GM18873 (cell line): ENCODE data around the gene EFHD2.
"Not testable (repeated sequence)": the region's sequence is repeated elsewhere in the genome, so short reads cannot be mapped to it uniquely, and the experiment has no call there.

Experiments used
- ATAC-seq: cut with Tn5 transposase; IDR thresholded peaks from one replicate; pipeline ENCODE4 v1.9.1; 2021; ENCODE audit warnings: mild to moderate bottlenecking, moderate library complexity, moderate number of reproducible peaks; ENCODE audit not compliant: unreplicated experiment, low FRiP score

The EFHD2 gene

DNA sequence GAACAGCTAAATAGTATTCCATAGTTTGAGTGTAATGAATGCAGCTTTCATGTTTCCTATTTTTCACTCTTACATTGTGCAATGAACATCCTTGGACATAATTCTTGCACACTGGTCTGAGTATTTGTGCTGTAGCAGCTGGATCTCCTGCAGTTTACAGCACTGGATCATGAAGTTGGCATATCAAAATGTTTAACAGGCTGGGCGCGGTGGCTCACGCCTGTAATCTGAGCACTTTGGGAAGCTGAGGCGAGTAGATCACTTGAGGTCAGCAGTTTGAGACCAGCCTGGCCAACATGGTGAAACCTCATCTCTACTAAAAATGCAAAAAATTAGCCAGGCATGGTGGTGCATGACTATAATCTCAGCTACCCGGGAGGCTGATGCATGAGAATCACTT, 61.4 kb downstream of the EFHD2 start:
- not testable (repeated sequence) for ATAC-seq

DNA sequence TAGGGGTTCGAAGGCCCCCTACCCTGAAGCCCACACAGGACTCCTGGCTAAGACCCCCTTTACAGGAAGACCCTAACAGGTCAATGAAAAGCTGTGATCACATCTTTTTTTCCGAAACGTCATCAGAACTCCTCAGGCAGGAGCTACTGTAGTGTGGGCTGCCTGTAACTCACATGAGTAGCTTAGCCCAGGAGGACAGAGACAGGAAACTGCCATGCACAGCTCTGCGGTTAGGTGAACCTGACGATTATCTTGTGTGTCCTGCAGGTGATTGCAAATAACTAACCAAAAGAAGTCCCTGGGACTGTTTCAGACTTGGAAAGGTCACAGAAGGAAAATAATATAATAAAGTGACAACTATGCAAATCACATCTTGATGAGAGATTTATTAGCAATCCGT, 62.0 kb downstream of the EFHD2 start:
- not testable (repeated sequence) for ATAC-seq

GRCh38 chr1:15472587-15472986, 62.9 kb downstream of the EFHD2 start:
- ATAC-seq = no peak

GRCh38 chr1:15475752-15476314, 66.1 kb downstream of the EFHD2 start, which contains the start of gene CELA2B:
Gene CELA2B (plus strand): TSS chr1:15476104. CDS start chr1:15476126, 22 bp downstream.
- ATAC-seq = no peak

GRCh38 chr1:15476927-15477326, 67.2 kb downstream of the EFHD2 start:
- no peak for ATAC-seq

DNA sequence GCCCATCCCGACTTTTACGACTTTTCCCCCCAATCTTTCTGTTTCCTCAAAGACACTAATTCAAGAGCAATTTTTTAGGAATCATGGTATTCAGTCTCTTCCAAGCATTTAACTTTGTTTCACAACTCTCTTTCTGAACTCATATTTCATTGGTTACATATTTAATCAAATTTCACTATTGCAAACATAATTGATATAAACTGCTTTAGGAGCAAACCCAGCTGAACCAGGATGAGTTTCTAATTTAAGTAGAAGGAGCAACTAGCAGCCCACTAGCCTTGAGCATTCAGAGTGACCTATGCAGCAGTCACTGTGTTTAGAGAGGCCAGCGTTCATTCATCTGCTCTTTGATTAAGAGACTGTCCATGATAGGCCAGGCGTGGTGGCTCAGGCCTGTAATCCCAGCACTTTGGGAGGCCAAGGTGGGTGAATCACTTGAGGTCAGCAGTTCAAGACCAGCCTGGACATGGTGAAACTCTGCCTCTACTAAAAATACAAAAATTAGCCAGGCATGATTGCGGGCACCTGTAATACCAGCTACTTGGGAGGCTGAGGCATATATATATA, 68.0 kb downstream of the EFHD2 start:
- no peak for ATAC-seq
